K562 (cell line): ENCODE measurements around the gene FTL. TPM values are rescaled to one million over a fixed set of nuclear protein-coding genes. Genes with fewer than 3 reads are reported as not detected.

ENCODE experiments used
- ATAC-seq: fragments of 200-7000 bp; cut with Tn5 transposase; 3 replicates; pipeline ENCODE4 v1.9.1; 2020; ENCODE audit warnings: moderate library complexity
- BruUV-seq: library from RNA; stranded (reverse); fragments of 400-500 nt; replicated peaks from 2 replicates; lab custom pipeline; 2021; lab: Mats Ljungman, UMichigan
- CTCF ChIA-PET: fragments of 300-600 bp; formaldehyde crosslinking; extraction: SDS; loops from one replicate; lab custom pipeline; 2021; ENCODE audit warnings: low intra/inter-chr PET ratio; lab: Yijun Ruan, JAX
- POLR2A ChIA-PET: fragments of 300-600, 350-650 bp; sonication (Branson Sonifier 250); formaldehyde crosslinking; extraction: SDS; loops from one replicate; lab custom pipeline; 2021; ENCODE audit warnings: antibody characterized with exemption, inconsistent platforms; lab: Yijun Ruan, JAX
- DNase-seq, 4 experiments: peaks; one replicate each; pipeline versions ENCODE4 v3.0.0 to v3.0.0-alpha.2; 2011 to 2018; ENCODE audit warnings: low spot score in 3 of 4, mixed read lengths in 3 of 4; ENCODE audit errors: extremely low read depth in 1 of 4
- FAIRE-seq: peaks from 2 replicates; lab custom pipeline; 2011; peaks lifted over from hg19 to GRCh38; lab: Jason Lieb, UNC
- H2AFZ ChIP-seq: 2 replicates; pipeline ENCODE4 v1.6.0; 2011; ENCODE audit warnings: low read depth, low read length, control low read depth, inconsistent platforms
- H3K27ac ChIP-seq: fragments of 200-600 bp; 3 replicates; pipeline ENCODE4 v1.8.0; 2011; ENCODE audit warnings: low read depth, mild to moderate bottlenecking, control low read depth, inconsistent platforms, low read length, moderate library complexity, mixed read lengths; ENCODE audit errors: extremely low read depth
- H3K27me3 ChIP-seq, 2 experiments: fragments of 300-600 bp in 1 of 2; 2 replicates in 1 of 2; 3 replicates in 1 of 2; pipeline versions ENCODE4 v1.6.0 to v1.8.0; 2011; ENCODE audit warnings: inconsistent platforms in 2 of 2, low read length in 2 of 2, mild to moderate bottlenecking in 1 of 2, mixed read lengths in 1 of 2, moderate library complexity in 1 of 2; ENCODE audit not compliant: control insufficient read depth in 2 of 2, insufficient read depth in 2 of 2
- H3K36me3 ChIP-seq: fragments of 300-600 bp; 3 replicates; pipeline ENCODE4 v1.8.0; 2011; ENCODE audit warnings: mild to moderate bottlenecking, low read length, inconsistent platforms; ENCODE audit not compliant: control insufficient read depth, insufficient read depth
- H3K4me1 ChIP-seq, 2 experiments: fragments of 200-600 bp in 1 of 2; replicated peaks in 1 of 2; 2 replicates in 1 of 2; 3 replicates in 1 of 2; pipeline versions ENCODE4 v1.5.1 to v1.8.0; 2011; ENCODE audit warnings: inconsistent platforms in 2 of 2, low read length in 2 of 2, mild to moderate bottlenecking in 1 of 2, mixed read lengths in 1 of 2, moderate library complexity in 1 of 2; ENCODE audit not compliant: control insufficient read depth in 2 of 2, insufficient read depth in 2 of 2
- H3K4me2 ChIP-seq: 2 replicates; pipeline ENCODE4 v1.6.1; 2011; ENCODE audit warnings: low read length, control low read depth, inconsistent platforms, mixed read lengths; ENCODE audit not compliant: insufficient read depth
- H3K4me3 ChIP-seq: fragments of 200-600 bp; sonication (generic), shearing (Covaris generic); 2 replicates; pipeline ENCODE4 v1.5.1; 2016; ENCODE audit warnings: control low read depth, inconsistent platforms
- H3K79me2 ChIP-seq: fragments of 200-600 bp; 3 replicates; pipeline ENCODE4 v1.8.0; 2011; ENCODE audit warnings: low read length, inconsistent platforms; ENCODE audit not compliant: control insufficient read depth, insufficient read depth
- H3K9ac ChIP-seq, 2 experiments: 2 replicates each; pipeline versions ENCODE4 v1.6.0 to v1.6.1; 2011; ENCODE audit warnings: low read depth in 2 of 2, low read length in 2 of 2, control low read depth in 1 of 2, inconsistent platforms in 1 of 2, mild to moderate bottlenecking in 1 of 2, mixed read lengths in 1 of 2; ENCODE audit not compliant: insufficient read depth in 1 of 2
- H3K9me1 ChIP-seq: one replicate; pipeline ENCODE4 v1.6.0; 2011; ENCODE audit warnings: inconsistent platforms, mild to moderate bottlenecking, low read length, moderate library complexity; ENCODE audit not compliant: control insufficient read depth, insufficient read depth
- H3K9me3 ChIP-seq: replicated peaks from 2 replicates; pipeline ENCODE4 v1.5.1; 2011; ENCODE audit warnings: low read depth, low read length, inconsistent platforms; ENCODE audit not compliant: control insufficient read depth, insufficient read depth
- H4K20me1 ChIP-seq: replicated peaks from 2 replicates; pipeline ENCODE4 v1.6.1; 2011; ENCODE audit warnings: low read length, inconsistent platforms, mixed read lengths; ENCODE audit not compliant: control insufficient read depth, insufficient read depth
- ESRRB ChIP-seq: fragments of 250-450 bp; sonication (Bioruptor Pico); IDR thresholded peaks from 2 replicates; pipeline ENCODE4 v1.5.0; 2020; ENCODE audit warnings: mild to moderate bottlenecking, moderate library complexity, borderline replicate concordance
- KAT8 ChIP-seq: fragments of 450-650 bp; IDR thresholded peaks from 2 replicates; pipeline ENCODE4 v1.6.1; 2016; ENCODE audit warnings: low read depth, mild to moderate bottlenecking
- ZNF57 ChIP-seq: fragments of 450-650 bp; formaldehyde crosslinking; IDR thresholded peaks from 2 replicates; pipeline ENCODE4 v1.4.0; 2020; ENCODE audit warnings: mild to moderate bottlenecking, moderate library complexity
- WGBS: fragments of 100-300 bp; shearing (Covaris generic); methylation state at CpG from one replicate; pipeline ENCODE4 v1.1.6; 2016; ENCODE audit warnings: low coverage, mixed read lengths; ENCODE audit not compliant: insufficient coverage; ENCODE audit errors: missing lambda C conversion rate; 5-methylcytosine and 5-hydroxymethylcytosine counted together
- in situ Hi-C: fragments of 300-500 bp; cut with MboI; formaldehyde crosslinking; loops from 4 replicates; pipeline ENCODE4 v1.15.0; 2018; ENCODE audit warnings: inconsistent platforms, mixed read lengths
- intact Hi-C: fragments of 100-400 bp; cut with micrococcal nuclease; formaldehyde crosslinking; loops from 2 replicates; pipeline ENCODE4 v1.14.2; 2022
- polyA plus RNA-seq, 8 experiments: library from polyadenylated mRNA; depleted of rRNA in 4 of 8; stranded (reverse) in 5 of 8; unstranded in 3 of 8; fragments of >200 nt; fragmentation: Nextera tagmentation in 2 of 8; fragmentation: Illumina TruSeq in 1 of 8; extraction: Ambion mirVana in 2 of 8; extraction: Trizol in 1 of 8; gene quantifications; 2 replicates each; pipeline versions ENCODE4 v1.2.1 to v1.2.3, GENCODE V29; 2011 to 2014; ENCODE audit warnings: inconsistent platforms in 1 of 8, missing spikeins in 1 of 8
- total RNA-seq, 7 experiments: library from RNA; depleted of rRNA in 6 of 7; stranded (reverse); fragments of >200 nt in 6 of 7; fragmentation: Illumina TruSeq in 2 of 7; extraction: Trizol in 2 of 7; gene quantifications; 2 replicates each; pipeline versions ENCODE4 v1.2.1 to v1.2.3, GENCODE V29; 2011 to 2021; ENCODE audit warnings: low replicate concordance in 1 of 7
- TF ChIP-seq, protein P1 (sequence below): fragments of 250-450 bp; sonication (Bioruptor Pico); IDR thresholded peaks from 2 replicates; pipeline ENCODE4 v1.4.0; 2020; ENCODE audit warnings: mild to moderate bottlenecking, moderate library complexity, borderline replicate concordance
- TF ChIP-seq, protein P2 (sequence below): sonication (generic); formaldehyde crosslinking; IDR thresholded peaks from 2 replicates; pipeline ENCODE4 v1.8.1; 2023; ENCODE audit warnings: mild to moderate bottlenecking, missing genetic modification reagents

FTL gene
- total and polyA plus RNA-seq, 9 of the 15 experiments (the other 6 are each of a cell fraction or from before 2014, with no cell fraction given), result 1,231 to 27,415 (median 3,965) TPM

DNA sequence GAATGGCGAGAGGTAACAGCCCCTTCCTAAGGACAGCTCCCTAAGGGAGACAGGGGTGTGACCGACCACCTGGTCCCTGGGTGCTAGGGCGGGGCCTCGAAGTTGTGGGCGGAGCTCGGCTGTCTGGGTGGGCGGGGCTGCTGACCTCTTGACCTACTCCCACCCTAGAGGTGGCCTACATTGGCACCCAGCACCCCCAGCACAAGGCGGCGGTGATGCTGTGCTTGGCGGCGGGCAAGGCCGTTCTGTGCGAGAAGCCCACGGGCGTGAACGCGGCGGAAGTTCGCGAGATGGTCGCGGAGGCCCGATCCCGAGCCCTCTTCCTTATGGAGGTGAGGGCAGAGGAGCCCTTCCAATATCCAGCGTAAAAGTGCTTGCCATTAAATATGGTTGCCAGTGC, 29.2 kb upstream of the FTL start:
- Histone ChIP-seq H3K9ac (no peak overlapping the region), H3K27me3 (no peaks in the 10 kb centered on the region), H3K4me3 (no peak overlapping the region), H3K36me3 (no peaks in the 10 kb centered on the region), H3K9me1 (no peaks in the 10 kb centered on the region), H3K4me2 (no peak overlapping the region), H3K79me2 (no peaks in the 10 kb centered on the region; the same call in 2 of the 3 replicates), H4K20me1 (no peaks in the 10 kb centered on the region), H3K4me1 (peaks cover 14 to 38% of the 10 kb centered on the region in 2 experiments; a peak in 4 of 5 replicates), H2AFZ (no peak overlapping the region), H3K9me3 (no peaks in the 10 kb centered on the region), H3K27ac (no peak overlapping the region)
- FAIRE-seq (no peak), ATAC-seq (no peak), DNase-seq (peak in 1 of 4 experiments; percentile 48)
- ChIA-PET POLR2A (interaction anchor here (0.9 to 1.6 kb wide), 3 partner anchors 11 to 440 kb away, joined by 3 to 4 read pairs (median 3); no protein-coding TSS in a partner anchor), CTCF (no interaction called here)
- BruUV-seq, result no TSS peak
- TF ChIP-seq ESRRB (CRISPR knock-in tag) (no peak), ZNF57 (CRISPR knock-in tag) (no peak), KAT8 (no peak)
- TF ChIP-seq, protein P1, sequence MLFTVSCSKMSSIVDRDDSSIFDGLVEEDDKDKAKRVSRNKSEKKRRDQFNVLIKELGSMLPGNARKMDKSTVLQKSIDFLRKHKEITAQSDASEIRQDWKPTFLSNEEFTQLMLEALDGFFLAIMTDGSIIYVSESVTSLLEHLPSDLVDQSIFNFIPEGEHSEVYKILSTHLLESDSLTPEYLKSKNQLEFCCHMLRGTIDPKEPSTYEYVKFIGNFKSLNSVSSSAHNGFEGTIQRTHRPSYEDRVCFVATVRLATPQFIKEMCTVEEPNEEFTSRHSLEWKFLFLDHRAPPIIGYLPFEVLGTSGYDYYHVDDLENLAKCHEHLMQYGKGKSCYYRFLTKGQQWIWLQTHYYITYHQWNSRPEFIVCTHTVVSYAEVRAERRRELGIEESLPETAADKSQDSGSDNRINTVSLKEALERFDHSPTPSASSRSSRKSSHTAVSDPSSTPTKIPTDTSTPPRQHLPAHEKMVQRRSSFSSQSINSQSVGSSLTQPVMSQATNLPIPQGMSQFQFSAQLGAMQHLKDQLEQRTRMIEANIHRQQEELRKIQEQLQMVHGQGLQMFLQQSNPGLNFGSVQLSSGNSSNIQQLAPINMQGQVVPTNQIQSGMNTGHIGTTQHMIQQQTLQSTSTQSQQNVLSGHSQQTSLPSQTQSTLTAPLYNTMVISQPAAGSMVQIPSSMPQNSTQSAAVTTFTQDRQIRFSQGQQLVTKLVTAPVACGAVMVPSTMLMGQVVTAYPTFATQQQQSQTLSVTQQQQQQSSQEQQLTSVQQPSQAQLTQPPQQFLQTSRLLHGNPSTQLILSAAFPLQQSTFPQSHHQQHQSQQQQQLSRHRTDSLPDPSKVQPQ (CRISPR knock-in tag), result no peak
- TF ChIP-seq, protein P2, sequence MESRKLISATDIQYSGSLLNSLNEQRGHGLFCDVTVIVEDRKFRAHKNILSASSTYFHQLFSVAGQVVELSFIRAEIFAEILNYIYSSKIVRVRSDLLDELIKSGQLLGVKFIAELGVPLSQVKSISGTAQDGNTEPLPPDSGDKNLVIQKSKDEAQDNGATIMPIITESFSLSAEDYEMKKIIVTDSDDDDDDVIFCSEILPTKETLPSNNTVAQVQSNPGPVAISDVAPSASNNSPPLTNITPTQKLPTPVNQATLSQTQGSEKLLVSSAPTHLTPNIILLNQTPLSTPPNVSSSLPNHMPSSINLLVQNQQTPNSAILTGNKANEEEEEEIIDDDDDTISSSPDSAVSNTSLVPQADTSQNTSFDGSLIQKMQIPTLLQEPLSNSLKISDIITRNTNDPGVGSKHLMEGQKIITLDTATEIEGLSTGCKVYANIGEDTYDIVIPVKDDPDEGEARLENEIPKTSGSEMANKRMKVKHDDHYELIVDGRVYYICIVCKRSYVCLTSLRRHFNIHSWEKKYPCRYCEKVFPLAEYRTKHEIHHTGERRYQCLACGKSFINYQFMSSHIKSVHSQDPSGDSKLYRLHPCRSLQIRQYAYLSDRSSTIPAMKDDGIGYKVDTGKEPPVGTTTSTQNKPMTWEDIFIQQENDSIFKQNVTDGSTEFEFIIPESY, result peak; percentile 83
- 98% methylated on average over 20 of the region's 25 CpGs for WGBS
- in situ Hi-C loops, result no loop called here
- intact Hi-C loops, result no loop called here
